Loucy (cell line): ENCODE results near the gene CUX1.

ENCODE experiments used
- CTCF ChIP-seq: fragments of 200-600 bp; sonication (generic); conservative IDR thresholded peaks from 2 replicates; pipeline ENCODE4 v1.5.1; 2014; ENCODE audit warnings: mild to moderate bottlenecking, antibody characterized with exemption, low read length
- EZH2phosphoT487 ChIP-seq: fragments of 200-600 bp; IDR thresholded peaks from 2 replicates; pipeline ENCODE4 v1.6.1; 2018; ENCODE audit warnings: antibody characterized with exemption, mild to moderate bottlenecking, moderate library complexity, borderline replicate concordance

DNA sequence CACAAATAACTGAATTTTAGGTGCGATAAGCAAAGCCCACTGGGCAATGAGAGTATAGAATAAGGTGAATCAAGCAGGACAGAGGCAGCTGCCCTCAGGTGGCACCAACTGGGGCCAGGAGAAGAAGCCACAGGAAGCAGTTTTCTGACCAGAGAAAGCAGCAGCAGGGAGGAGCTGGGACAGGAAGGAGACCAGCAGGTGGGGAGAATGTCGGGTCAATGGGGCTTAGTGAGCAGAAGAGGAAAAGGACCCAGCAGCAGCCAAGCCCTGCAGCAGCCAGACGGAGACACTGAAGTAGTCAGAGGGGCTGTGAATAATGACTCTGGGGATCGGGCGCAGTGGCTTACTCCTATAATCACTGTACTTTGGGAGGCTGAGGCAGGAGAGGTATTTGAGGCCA is 259.7 kb downstream of the CUX1 start:
- no peak for TF ChIP-seq CTCF
- no peak for TF ChIP-seq EZH2phosphoT487
